HEK293 (cell line): ENCODE measurements around the gene CACNA2D3.

Experiments
- FEZF1 ChIP-seq: fragments of 450-650 bp; formaldehyde crosslinking; IDR thresholded peaks from 2 replicates; pipeline ENCODE4 v1.5.1; 2016; ENCODE audit warnings: missing biosample characterization, missing genetic modification characterization
- KLF1 ChIP-seq: fragments of 450-650 bp; formaldehyde crosslinking; IDR thresholded peaks from 2 replicates; pipeline ENCODE4 v1.5.1; 2016; ENCODE audit warnings: missing biosample characterization, missing genetic modification characterization
- KLF7 ChIP-seq: fragments of 450-650 bp; formaldehyde crosslinking; IDR thresholded peaks from 2 replicates; pipeline ENCODE4 v1.5.1; 2016; ENCODE audit warnings: missing biosample characterization, missing genetic modification characterization, borderline replicate concordance
- SETDB1 ChIP-seq: IDR thresholded peaks from one replicate; pipeline ENCODE4 v1.6.1; 2017; ENCODE audit warnings: mild to moderate bottlenecking, low read length, moderate library complexity, mixed read lengths; ENCODE audit not compliant: insufficient read length
- TCF7L2 ChIP-seq: IDR thresholded peaks from 2 replicates; pipeline ENCODE4 v1.6.1; 2011; ENCODE audit warnings: low read depth, mild to moderate bottlenecking, inconsistent platforms, low read length, moderate library complexity, borderline replicate concordance
- ZBTB11 ChIP-seq: fragments of 450-650 bp; formaldehyde crosslinking; conservative IDR thresholded peaks from 2 replicates; pipeline ENCODE4 v1.5.1; 2016; ENCODE audit warnings: low read depth, missing biosample characterization, missing genetic modification characterization
- ZBTB7A ChIP-seq: fragments of 450-650 bp; formaldehyde crosslinking; IDR thresholded peaks from 2 replicates; pipeline ENCODE4 v1.5.1; 2016; ENCODE audit warnings: low read depth, missing biosample characterization, missing genetic modification characterization
- ZFP3 ChIP-seq: fragments of 450-650 bp; formaldehyde crosslinking; IDR thresholded peaks from 2 replicates; pipeline ENCODE4 v1.5.1; 2016; ENCODE audit warnings: low read depth, missing biosample characterization, missing genetic modification characterization
- ZNF121 ChIP-seq: fragments of 450-650 bp; formaldehyde crosslinking; IDR thresholded peaks from 2 replicates; pipeline ENCODE4 v1.5.1; 2016; ENCODE audit warnings: missing biosample characterization, missing genetic modification characterization
- ZNF148 ChIP-seq: fragments of 450-650 bp; formaldehyde crosslinking; IDR thresholded peaks from 2 replicates; pipeline ENCODE4 v1.5.0; 2017; ENCODE audit warnings: missing biosample characterization, missing genetic modification characterization, borderline replicate concordance
- ZNF2 ChIP-seq: fragments of 450-650 bp; formaldehyde crosslinking; IDR thresholded peaks from 2 replicates; pipeline ENCODE4 v1.5.1; 2016; ENCODE audit warnings: missing biosample characterization, missing genetic modification characterization
- ZNF211 ChIP-seq: fragments of 450-650 bp; formaldehyde crosslinking; IDR thresholded peaks from 2 replicates; pipeline ENCODE4 v1.5.1; 2016; ENCODE audit warnings: low read depth, missing biosample characterization, missing genetic modification characterization
- ZNF221 ChIP-seq: fragments of 450-650 bp; formaldehyde crosslinking; IDR thresholded peaks from 2 replicates; pipeline ENCODE4 v1.5.1; 2017; ENCODE audit warnings: missing biosample characterization, missing genetic modification characterization, borderline replicate concordance
- ZNF248 ChIP-seq: fragments of 450-650 bp; formaldehyde crosslinking; IDR thresholded peaks from 2 replicates; pipeline ENCODE4 v1.5.1; 2017; ENCODE audit warnings: missing biosample characterization, missing genetic modification characterization
- ZNF280C ChIP-seq: fragments of 450-650 bp; formaldehyde crosslinking; IDR thresholded peaks from 2 replicates; pipeline ENCODE4 v1.5.1; 2016; ENCODE audit warnings: missing biosample characterization, missing genetic modification characterization
- ZNF311 ChIP-seq: fragments of 450-650 bp; formaldehyde crosslinking; IDR thresholded peaks from 2 replicates; pipeline ENCODE4 v1.5.1; 2017; ENCODE audit warnings: missing biosample characterization, missing genetic modification characterization, borderline replicate concordance
- ZNF48 ChIP-seq: fragments of 450-650 bp; formaldehyde crosslinking; IDR thresholded peaks from 2 replicates; pipeline ENCODE4 v1.5.1; 2016; ENCODE audit warnings: missing biosample characterization, missing genetic modification characterization
- ZNF501 ChIP-seq: fragments of 450-650 bp; formaldehyde crosslinking; IDR thresholded peaks from 2 replicates; pipeline ENCODE4 v1.5.1; 2016; ENCODE audit warnings: missing biosample characterization, missing genetic modification characterization
- ZNF513 ChIP-seq: fragments of 450-650 bp; IDR thresholded peaks from 2 replicates; pipeline ENCODE4 v1.5.1; 2018; ENCODE audit warnings: missing biosample characterization, missing genetic modification characterization
- ZNF530 ChIP-seq: fragments of 450-650 bp; formaldehyde crosslinking; IDR thresholded peaks from 2 replicates; pipeline ENCODE4 v1.5.1; 2016; ENCODE audit warnings: low read depth, missing biosample characterization, missing genetic modification characterization
- ZNF658 ChIP-seq: fragments of 450-650 bp; formaldehyde crosslinking; IDR thresholded peaks from 2 replicates; pipeline ENCODE4; 2016; ENCODE audit warnings: missing biosample characterization, missing genetic modification characterization
- ZXDB ChIP-seq: fragments of 450-650 bp; formaldehyde crosslinking; IDR thresholded peaks from 2 replicates; pipeline ENCODE4 v1.5.1; 2016; ENCODE audit warnings: missing biosample characterization, missing genetic modification characterization
- TF ChIP-seq, protein P1 (sequence below): fragments of 450-650 bp; formaldehyde crosslinking; IDR thresholded peaks from 2 replicates; pipeline ENCODE4 v1.5.1; 2016; ENCODE audit warnings: missing biosample characterization, missing genetic modification characterization, borderline replicate concordance
- TF ChIP-seq, protein P2 (sequence below): fragments of 450-650 bp; formaldehyde crosslinking; IDR thresholded peaks from 2 replicates; pipeline ENCODE4 v1.5.1; 2017; ENCODE audit warnings: missing biosample characterization, missing genetic modification characterization

The CACNA2D3 gene

GRCh38 chr3:55060896-55061719, 938.8 kb downstream of the CACNA2D3 start (continued):
- TF ChIP-seq ZNF280C (tag by site-specific recombination) (no peak), ZNF121 (no peak), ZFP3 (no peak), ZNF658 (tag by site-specific recombination) (no peak), ZNF311 (tag by site-specific recombination) (no peak), KLF1 (no peak), ZBTB7A (tag by site-specific recombination) (no peak), ZNF211 (tag by site-specific recombination) (no peak), ZNF221 (tag by site-specific recombination) (no peak), ZNF513 (tag by site-specific recombination) (no peak), ZBTB11 (tag by site-specific recombination) (no peak), ZNF48 (tag by site-specific recombination) (no peak), ZNF148 (tag by site-specific recombination) (no peak), ZNF530 (tag by site-specific recombination) (no peak), ZNF501 (tag by site-specific recombination) (no peak), ZXDB (tag by site-specific recombination) (0 out of 2 replicates have a peak, but pooled peaks have one; percentile 19), KLF7 (tag by site-specific recombination) (no peak), SETDB1 (no peak), FEZF1 (tag by site-specific recombination) (peak; percentile 45; the same call in 1 of the 2 replicates), ZNF248 (tag by site-specific recombination) (no peak), ZNF2 (tag by site-specific recombination) (no peak), TCF7L2 (peak; percentile 29; the same call in 1 of the 2 replicates)
- TF ChIP-seq, protein P1, sequence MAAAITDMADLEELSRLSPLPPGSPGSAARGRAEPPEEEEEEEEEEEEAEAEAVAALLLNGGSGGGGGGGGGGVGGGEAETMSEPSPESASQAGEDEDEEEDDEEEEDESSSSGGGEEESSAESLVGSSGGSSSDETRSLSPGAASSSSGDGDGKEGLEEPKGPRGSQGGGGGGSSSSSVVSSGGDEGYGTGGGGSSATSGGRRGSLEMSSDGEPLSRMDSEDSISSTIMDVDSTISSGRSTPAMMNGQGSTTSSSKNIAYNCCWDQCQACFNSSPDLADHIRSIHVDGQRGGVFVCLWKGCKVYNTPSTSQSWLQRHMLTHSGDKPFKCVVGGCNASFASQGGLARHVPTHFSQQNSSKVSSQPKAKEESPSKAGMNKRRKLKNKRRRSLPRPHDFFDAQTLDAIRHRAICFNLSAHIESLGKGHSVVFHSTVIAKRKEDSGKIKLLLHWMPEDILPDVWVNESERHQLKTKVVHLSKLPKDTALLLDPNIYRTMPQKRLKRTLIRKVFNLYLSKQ (tag by site-specific recombination): no peak
- TF ChIP-seq, protein P2, sequence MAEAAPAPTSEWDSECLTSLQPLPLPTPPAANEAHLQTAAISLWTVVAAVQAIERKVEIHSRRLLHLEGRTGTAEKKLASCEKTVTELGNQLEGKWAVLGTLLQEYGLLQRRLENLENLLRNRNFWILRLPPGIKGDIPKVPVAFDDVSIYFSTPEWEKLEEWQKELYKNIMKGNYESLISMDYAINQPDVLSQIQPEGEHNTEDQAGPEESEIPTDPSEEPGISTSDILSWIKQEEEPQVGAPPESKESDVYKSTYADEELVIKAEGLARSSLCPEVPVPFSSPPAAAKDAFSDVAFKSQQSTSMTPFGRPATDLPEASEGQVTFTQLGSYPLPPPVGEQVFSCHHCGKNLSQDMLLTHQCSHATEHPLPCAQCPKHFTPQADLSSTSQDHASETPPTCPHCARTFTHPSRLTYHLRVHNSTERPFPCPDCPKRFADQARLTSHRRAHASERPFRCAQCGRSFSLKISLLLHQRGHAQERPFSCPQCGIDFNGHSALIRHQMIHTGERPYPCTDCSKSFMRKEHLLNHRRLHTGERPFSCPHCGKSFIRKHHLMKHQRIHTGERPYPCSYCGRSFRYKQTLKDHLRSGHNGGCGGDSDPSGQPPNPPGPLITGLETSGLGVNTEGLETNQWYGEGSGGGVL (tag by site-specific recombination): no peak
